HepG2 (cell line): ENCODE measurements around the gene SGK1. TPM values are rescaled to one million over a fixed set of nuclear protein-coding genes. Genes with fewer than 3 reads are reported as not detected.
A peak's percentile ranks its signal among the peaks of the same experiment; 100 is the strongest.

Experiments used
- HMG20A ChIP-seq: IDR thresholded peaks from 2 replicates; pipeline ENCODE4 v1.6.1; 2016; ENCODE audit warnings: borderline replicate concordance
- HNRNPUL1 ChIP-seq: fragments of 200-400 bp; formaldehyde crosslinking; IDR thresholded peaks from 2 replicates; pipeline ENCODE4 v1.6.1; 2017; ENCODE audit warnings: low read depth, mild to moderate bottlenecking, low read length, moderate library complexity
- IRX3 ChIP-seq: sonication (generic); formaldehyde crosslinking; IDR thresholded peaks from 2 replicates; pipeline ENCODE4 v1.8.1; 2023; ENCODE audit warnings: mild to moderate bottlenecking, low read depth, missing genetic modification reagents, borderline replicate concordance
- KAT8 ChIP-seq: IDR thresholded peaks from 2 replicates; pipeline ENCODE4 v1.6.1; 2016; ENCODE audit warnings: missing genetic modification reagents, missing compliant biosample characterization
- MAFF ChIP-seq: IDR thresholded peaks from 2 replicates; pipeline ENCODE4 v1.6.1; 2011; ENCODE audit warnings: low read depth, low read length, improper control_type of control experiment
- MEIS2 ChIP-seq: sonication (generic); formaldehyde crosslinking; IDR thresholded peaks from 2 replicates; pipeline ENCODE4 v1.9.0; 2021; ENCODE audit warnings: mild to moderate bottlenecking, missing genetic modification reagents
- RBM22 ChIP-seq: fragments of 200-400 bp; formaldehyde crosslinking; optimal IDR thresholded peaks from 2 replicates; pipeline ENCODE3; 2017; ENCODE audit warnings: mild to moderate bottlenecking, low read length, moderate library complexity
- ZNF101 ChIP-seq: sonication (generic); formaldehyde crosslinking; IDR thresholded peaks from 2 replicates; pipeline ENCODE4 v1.4.0; 2020; ENCODE audit warnings: mild to moderate bottlenecking, low read depth, missing genetic modification reagents, borderline replicate concordance
- ZNF451 ChIP-seq: sonication (generic); formaldehyde crosslinking; IDR thresholded peaks from 2 replicates; pipeline ENCODE4 v1.5.0; 2020; ENCODE audit warnings: mild to moderate bottlenecking, missing genetic modification reagents
- ZNF776 ChIP-seq: sonication (generic); formaldehyde crosslinking; IDR thresholded peaks from 2 replicates; pipeline ENCODE4 v1.4.0; 2020; ENCODE audit warnings: mild to moderate bottlenecking, missing genetic modification reagents
- ZNF777 ChIP-seq: sonication (generic); formaldehyde crosslinking; IDR thresholded peaks from 2 replicates; pipeline ENCODE4 v1.4.0; 2020; ENCODE audit warnings: missing genetic modification reagents
- polyA plus RNA-seq, 8 experiments: library from polyadenylated mRNA; depleted of rRNA in 3 of 8; stranded (reverse) in 7 of 8; unstranded in 1 of 8; fragments of >200 nt; fragmentation: Illumina TruSeq in 4 of 8; extraction: Trizol in 4 of 8; gene quantifications; 2 replicates each; pipeline versions ENCODE4 v1.2.1 to v1.2.3, GENCODE V29; 2011 to 2016; ENCODE audit warnings: low read depth in 4 of 8, missing spikeins in 1 of 8, mixed read lengths in 1 of 8; ENCODE audit not compliant: insufficient read depth in 1 of 8
- total RNA-seq, 5 experiments: library from RNA; depleted of rRNA; stranded (reverse); fragments of >200 nt; fragmentation: Illumina TruSeq; extraction: Trizol; gene quantifications; 2 replicates each; pipeline ENCODE4 v1.2.3, GENCODE V29; 2016; ENCODE audit warnings: low read depth in 1 of 5
- TF ChIP-seq, protein P1 (sequence below): IDR thresholded peaks from 2 replicates; pipeline ENCODE4 v1.6.1; 2012; ENCODE audit warnings: inconsistent platforms
- TF ChIP-seq, protein P2 (sequence below): sonication (generic); formaldehyde crosslinking; IDR thresholded peaks from 2 replicates; pipeline ENCODE4 v1.5.1; 2020; ENCODE audit warnings: missing genetic modification reagents, mild to moderate bottlenecking, borderline replicate concordance
- TF ChIP-seq, protein P3 (sequence below): sonication (generic); formaldehyde crosslinking; IDR thresholded peaks from 2 replicates; pipeline ENCODE4 v1.4.0; 2020; ENCODE audit warnings: missing genetic modification reagents, mild to moderate bottlenecking, borderline replicate concordance
- TF ChIP-seq, protein P4 (sequence below): sonication (generic); formaldehyde crosslinking; IDR thresholded peaks from 2 replicates; pipeline ENCODE4 v1.4.0; 2020; ENCODE audit warnings: mild to moderate bottlenecking, low read depth, missing genetic modification reagents
- TF ChIP-seq, protein P5 (sequence below): sonication (generic); formaldehyde crosslinking; IDR thresholded peaks from 2 replicates; pipeline ENCODE4 v1.4.0; 2020; ENCODE audit warnings: missing genetic modification reagents
- TF ChIP-seq, protein P6 (sequence below): sonication (generic); formaldehyde crosslinking; IDR thresholded peaks from 2 replicates; pipeline ENCODE4 v1.5.1; 2020; ENCODE audit warnings: missing genetic modification reagents, mild to moderate bottlenecking, borderline replicate concordance

Gene SGK1
- total and polyA plus RNA-seq, 2 of the 13 experiments (the other 11 are each of a cell fraction or from before 2014, with no cell fraction given) = 56.1 to 56.2 TPM

DNA sequence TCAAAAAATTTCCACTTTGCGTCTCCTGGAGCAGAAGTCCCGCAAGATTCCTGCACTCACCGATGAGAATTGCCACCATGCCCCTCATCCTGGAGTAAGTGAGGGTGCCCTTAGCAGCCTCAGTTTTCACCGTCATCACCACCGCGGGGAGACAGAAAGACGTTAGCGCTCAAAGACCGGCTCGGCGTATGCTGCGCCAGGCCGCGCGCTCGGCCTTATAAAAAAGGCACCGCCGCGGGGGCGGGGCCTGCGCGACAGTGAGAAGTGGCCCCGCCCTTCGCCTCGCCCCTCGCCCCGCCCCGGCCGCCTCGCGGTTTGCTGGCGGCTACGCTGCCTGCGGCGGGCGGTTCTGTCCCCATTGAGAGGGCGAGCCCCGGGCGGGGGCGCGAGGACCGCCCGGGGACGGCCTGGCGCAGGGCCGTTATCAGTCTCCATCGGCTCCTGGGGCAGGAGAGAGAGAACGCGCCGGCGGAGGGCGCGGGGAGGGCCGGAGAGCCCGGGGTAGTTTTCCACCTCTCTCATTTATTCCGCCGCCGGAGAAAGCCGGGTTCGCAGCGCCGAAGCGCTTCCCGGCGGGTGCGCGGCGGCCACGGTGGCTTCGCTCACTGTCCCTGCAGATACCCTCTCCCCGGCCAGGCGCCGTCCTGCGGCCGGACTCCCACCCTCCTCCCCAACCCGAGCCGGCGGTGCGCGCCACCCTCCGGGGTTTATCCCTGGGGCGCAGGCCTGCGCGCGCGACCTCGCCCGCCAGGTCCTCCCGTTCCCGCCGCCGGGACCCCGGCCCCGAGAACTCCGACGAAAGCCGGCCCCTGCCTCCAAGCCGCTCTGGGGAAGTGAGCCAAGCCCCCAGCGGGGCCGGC is 143.0 kb downstream of the SGK1 start (continued):
- TF ChIP-seq MEIS2 (CRISPR knock-in tag) (peak; percentile 58), ZNF101 (CRISPR knock-in tag) (0 out of 2 replicates have a peak, but pooled peaks have one; percentile 3), MAFF (no peak), HMG20A (CRISPR knock-in tag) (peak; percentile 29; the same call in 1 of the 2 replicates), ZNF451 (peak; percentile 67; the same call in 1 of the 2 replicates), RBM22 (no peak), ZNF777 (CRISPR knock-in tag) (no peak), IRX3 (0 out of 2 replicates have a peak, but pooled peaks have one; percentile 55), ZNF776 (CRISPR knock-in tag) (peak; percentile 80; the same call in 1 of the 2 replicates), KAT8 (CRISPR knock-in tag) (peak; percentile 75), HNRNPUL1 (no peak)
- TF ChIP-seq, protein P1, sequence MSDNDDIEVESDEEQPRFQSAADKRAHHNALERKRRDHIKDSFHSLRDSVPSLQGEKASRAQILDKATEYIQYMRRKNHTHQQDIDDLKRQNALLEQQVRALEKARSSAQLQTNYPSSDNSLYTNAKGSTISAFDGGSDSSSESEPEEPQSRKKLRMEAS = peak; percentile 73
- TF ChIP-seq, protein P2, sequence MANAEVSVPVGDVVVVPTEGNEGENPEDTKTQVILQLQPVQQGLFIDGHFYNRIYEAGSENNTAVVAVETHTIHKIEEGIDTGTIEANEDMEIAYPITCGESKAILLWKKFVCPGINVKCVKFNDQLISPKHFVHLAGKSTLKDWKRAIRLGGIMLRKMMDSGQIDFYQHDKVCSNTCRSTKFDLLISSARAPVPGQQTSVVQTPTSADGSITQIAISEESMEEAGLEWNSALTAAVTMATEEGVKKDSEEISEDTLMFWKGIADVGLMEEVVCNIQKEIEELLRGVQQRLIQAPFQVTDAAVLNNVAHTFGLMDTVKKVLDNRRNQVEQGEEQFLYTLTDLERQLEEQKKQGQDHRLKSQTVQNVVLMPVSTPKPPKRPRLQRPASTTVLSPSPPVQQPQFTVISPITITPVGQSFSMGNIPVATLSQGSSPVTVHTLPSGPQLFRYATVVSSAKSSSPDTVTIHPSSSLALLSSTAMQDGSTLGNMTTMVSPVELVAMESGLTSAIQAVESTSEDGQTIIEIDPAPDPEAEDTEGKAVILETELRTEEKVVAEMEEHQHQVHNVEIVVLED (CRISPR knock-in tag) = peak; percentile 64
- TF ChIP-seq, protein P3, sequence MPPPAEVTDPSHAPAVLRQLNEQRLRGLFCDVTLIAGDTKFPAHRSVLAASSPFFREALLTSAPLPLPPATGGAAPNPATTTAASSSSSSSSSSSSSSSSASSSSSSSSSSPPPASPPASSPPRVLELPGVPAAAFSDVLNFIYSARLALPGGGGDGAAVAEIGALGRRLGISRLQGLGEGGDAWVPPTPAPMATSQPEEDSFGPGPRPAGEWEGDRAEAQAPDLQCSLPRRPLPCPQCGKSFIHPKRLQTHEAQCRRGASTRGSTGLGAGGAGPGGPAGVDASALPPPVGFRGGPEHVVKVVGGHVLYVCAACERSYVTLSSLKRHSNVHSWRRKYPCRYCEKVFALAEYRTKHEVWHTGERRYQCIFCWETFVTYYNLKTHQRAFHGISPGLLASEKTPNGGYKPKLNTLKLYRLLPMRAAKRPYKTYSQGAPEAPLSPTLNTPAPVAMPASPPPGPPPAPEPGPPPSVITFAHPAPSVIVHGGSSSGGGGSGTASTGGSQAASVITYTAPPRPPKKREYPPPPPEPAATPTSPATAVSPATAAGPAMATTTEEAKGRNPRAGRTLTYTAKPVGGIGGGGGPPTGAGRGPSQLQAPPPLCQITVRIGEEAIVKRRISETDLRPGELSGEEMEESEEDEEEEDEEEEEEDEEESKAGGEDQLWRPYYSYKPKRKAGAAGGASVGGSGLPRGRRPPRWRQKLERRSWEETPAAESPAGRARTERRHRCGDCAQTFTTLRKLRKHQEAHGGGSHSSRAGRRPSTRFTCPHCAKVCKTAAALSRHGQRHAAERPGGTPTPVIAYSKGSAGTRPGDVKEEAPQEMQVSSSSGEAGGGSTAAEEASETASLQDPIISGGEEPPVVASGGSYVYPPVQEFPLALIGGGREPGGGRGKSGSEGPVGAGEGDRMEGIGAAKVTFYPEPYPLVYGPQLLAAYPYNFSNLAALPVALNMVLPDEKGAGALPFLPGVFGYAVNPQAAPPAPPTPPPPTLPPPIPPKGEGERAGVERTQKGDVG (CRISPR knock-in tag) = 0 out of 2 replicates have a peak, but pooled peaks have one; percentile 26
- TF ChIP-seq, protein P4, sequence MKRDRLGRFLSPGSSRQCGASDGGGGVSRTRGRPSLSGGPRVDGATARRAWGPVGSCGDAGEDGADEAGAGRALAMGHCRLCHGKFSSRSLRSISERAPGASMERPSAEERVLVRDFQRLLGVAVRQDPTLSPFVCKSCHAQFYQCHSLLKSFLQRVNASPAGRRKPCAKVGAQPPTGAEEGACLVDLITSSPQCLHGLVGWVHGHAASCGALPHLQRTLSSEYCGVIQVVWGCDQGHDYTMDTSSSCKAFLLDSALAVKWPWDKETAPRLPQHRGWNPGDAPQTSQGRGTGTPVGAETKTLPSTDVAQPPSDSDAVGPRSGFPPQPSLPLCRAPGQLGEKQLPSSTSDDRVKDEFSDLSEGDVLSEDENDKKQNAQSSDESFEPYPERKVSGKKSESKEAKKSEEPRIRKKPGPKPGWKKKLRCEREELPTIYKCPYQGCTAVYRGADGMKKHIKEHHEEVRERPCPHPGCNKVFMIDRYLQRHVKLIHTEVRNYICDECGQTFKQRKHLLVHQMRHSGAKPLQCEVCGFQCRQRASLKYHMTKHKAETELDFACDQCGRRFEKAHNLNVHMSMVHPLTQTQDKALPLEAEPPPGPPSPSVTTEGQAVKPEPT (CRISPR knock-in tag) = no peak
- TF ChIP-seq, protein P5, sequence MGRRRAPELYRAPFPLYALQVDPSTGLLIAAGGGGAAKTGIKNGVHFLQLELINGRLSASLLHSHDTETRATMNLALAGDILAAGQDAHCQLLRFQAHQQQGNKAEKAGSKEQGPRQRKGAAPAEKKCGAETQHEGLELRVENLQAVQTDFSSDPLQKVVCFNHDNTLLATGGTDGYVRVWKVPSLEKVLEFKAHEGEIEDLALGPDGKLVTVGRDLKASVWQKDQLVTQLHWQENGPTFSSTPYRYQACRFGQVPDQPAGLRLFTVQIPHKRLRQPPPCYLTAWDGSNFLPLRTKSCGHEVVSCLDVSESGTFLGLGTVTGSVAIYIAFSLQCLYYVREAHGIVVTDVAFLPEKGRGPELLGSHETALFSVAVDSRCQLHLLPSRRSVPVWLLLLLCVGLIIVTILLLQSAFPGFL = no peak
- TF ChIP-seq, protein P6, sequence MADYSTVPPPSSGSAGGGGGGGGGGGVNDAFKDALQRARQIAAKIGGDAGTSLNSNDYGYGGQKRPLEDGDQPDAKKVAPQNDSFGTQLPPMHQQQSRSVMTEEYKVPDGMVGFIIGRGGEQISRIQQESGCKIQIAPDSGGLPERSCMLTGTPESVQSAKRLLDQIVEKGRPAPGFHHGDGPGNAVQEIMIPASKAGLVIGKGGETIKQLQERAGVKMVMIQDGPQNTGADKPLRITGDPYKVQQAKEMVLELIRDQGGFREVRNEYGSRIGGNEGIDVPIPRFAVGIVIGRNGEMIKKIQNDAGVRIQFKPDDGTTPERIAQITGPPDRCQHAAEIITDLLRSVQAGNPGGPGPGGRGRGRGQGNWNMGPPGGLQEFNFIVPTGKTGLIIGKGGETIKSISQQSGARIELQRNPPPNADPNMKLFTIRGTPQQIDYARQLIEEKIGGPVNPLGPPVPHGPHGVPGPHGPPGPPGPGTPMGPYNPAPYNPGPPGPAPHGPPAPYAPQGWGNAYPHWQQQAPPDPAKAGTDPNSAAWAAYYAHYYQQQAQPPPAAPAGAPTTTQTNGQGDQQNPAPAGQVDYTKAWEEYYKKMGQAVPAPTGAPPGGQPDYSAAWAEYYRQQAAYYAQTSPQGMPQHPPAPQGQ (CRISPR knock-in tag) = no peak
